GM12891 (cell line): ENCODE measurements around the gene TRIO.

Experiments used
- POLR2A ChIP-seq: IDR thresholded peaks from 2 replicates; pipeline ENCODE4 v1.6.1; 2011; ENCODE audit warnings: low read depth, low read length, control low read depth
- POLR2AphosphoS5 ChIP-seq: IDR thresholded peaks from 2 replicates; pipeline ENCODE4 v1.6.1; 2011; ENCODE audit warnings: low read depth, low read length, control low read depth

- TF ChIP-seq POLR2AphosphoS5: no peak
- no peak for TF ChIP-seq POLR2A
Observed at GRCh38 chr5:14501353-14502293, 358.5 kb downstream of the TRIO start.
